Measurements from ENCODE around the gene DNER. TPM values are rescaled to one million over a fixed set of nuclear protein-coding genes. Genes with fewer than 3 reads are reported as not detected.

DNER gene
- total and polyA plus RNA-seq, 10 of the 15 experiments (the other 5 are each of a cell fraction or from before 2014, with no cell fraction given), result 0.04 to 0.08 (median 0.07) TPM; not detected in 7

DNA sequence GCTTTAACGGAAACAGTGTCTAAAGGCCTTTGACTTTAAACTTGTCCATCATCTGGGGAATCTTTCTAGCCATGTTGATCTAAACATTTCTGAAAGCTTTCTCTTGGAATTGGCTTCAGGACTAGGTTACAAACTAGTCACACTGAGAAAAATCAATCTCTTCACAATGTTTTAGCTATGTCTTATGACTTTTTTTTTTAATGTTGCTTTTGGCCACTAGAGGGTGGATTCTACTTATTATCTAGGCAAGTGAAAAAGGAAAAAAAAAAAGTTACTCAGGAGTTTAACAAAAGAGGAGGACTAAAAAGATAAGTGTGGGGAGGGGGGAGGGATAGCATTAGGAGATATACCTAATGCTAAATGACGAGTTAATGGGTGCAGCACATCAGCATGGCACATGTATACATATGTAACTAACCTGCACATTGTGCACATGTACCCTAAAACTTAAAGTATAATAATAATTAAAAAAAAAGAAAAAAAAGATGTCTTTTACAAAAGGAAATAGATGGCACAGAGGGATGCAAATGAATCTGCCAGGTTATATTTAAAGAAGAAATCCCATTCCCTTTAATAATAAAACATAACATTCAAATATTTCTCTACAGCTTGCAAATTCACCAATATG is 282.9 kb downstream of the DNER start:
- H3K27me3 ChIP-seq (replicated peaks in 1 of 2; ENCODE audit: control insufficient read depth in 2 of 2, insufficient read depth in 2 of 2, low read length in 1 of 2), result no peaks in the 10 kb centered on the region
- FAIRE-seq (no peak), ATAC-seq (no peak), DNase-seq (ENCODE audit: low read depth, low spot score) (no peak)
- no peaks in the 10 kb centered on the region for H3K9me3 ChIP-seq (replicated peaks; ENCODE audit: control insufficient read depth, insufficient read depth, low read length)
- no peak overlapping the region for H2AFZ ChIP-seq (ENCODE audit: control insufficient read depth, low read depth, low read length)
- in situ Hi-C loops (cut with MboI), result no loop called here
- H3K4me1 ChIP-seq (ENCODE audit: control insufficient read depth, insufficient read depth, low read length), result no peaks in the 10 kb centered on the region
- no peak overlapping the region for H3K27ac ChIP-seq (ENCODE audit: control insufficient read depth, insufficient read depth)
- no peaks in the 10 kb centered on the region for H3K36me3 ChIP-seq (ENCODE audit: control insufficient read depth in 2 of 2, insufficient read depth in 2 of 2, low read length in 1 of 2)
- TF ChIP-seq RAD21 (IDR thresholded peaks at IDR 0.05; ENCODE audit: insufficient read depth, low read depth, low read length) (peak; percentile 33), RELA (IDR thresholded peaks at IDR 0.05; ENCODE audit: borderline replicate concordance, partially characterized antibody) (no peak), RCOR1 (conservative IDR thresholded peaks at IDR 0.05; ENCODE audit: low read depth, low read length) (no peak), ZNF207 (IDR thresholded peaks at IDR 0.05; ENCODE audit: borderline replicate concordance) (no peak)
- TF ChIP-seq, protein P1, sequence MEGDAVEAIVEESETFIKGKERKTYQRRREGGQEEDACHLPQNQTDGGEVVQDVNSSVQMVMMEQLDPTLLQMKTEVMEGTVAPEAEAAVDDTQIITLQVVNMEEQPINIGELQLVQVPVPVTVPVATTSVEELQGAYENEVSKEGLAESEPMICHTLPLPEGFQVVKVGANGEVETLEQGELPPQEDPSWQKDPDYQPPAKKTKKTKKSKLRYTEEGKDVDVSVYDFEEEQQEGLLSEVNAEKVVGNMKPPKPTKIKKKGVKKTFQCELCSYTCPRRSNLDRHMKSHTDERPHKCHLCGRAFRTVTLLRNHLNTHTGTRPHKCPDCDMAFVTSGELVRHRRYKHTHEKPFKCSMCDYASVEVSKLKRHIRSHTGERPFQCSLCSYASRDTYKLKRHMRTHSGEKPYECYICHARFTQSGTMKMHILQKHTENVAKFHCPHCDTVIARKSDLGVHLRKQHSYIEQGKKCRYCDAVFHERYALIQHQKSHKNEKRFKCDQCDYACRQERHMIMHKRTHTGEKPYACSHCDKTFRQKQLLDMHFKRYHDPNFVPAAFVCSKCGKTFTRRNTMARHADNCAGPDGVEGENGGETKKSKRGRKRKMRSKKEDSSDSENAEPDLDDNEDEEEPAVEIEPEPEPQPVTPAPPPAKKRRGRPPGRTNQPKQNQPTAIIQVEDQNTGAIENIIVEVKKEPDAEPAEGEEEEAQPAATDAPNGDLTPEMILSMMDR (IDR thresholded peaks at IDR 0.05 in 2 of 3, conservative IDR thresholded peaks at IDR 0.05 in 1 of 3; ENCODE audit: control insufficient read depth in 2 of 3, extremely low read depth in 1 of 3, insufficient read depth in 1 of 3, low read depth in 3 of 3, low read length in 3 of 3), result peak in 2 of 3 experiments; percentile 29 to 30; a peak in 4 of 6 replicates
- intact Hi-C loops (cut with micrococcal nuclease; ENCODE audit: unreplicated experiment), result loop anchor here (1.0 kb wide), 2 partner anchors 156 to 285 kb away; no protein-coding TSS in a partner anchor
- ChIA-PET RAD21 (ENCODE audit: unreplicated experiment) (interaction anchor here (1.0 kb wide), 1 partner anchor 156 kb away, joined by 3 read pairs; no protein-coding TSS in a partner anchor), SMC1A (ENCODE audit: uncharacterized antibody, unreplicated experiment) (interaction anchor here (1.0 kb wide), 1 partner anchor 155 kb away, joined by 8 read pairs; no protein-coding TSS in a partner anchor), POLR2A (no interaction called here), CTCF (interaction anchor here (0.6 kb wide), 2 partner anchors 156 to 285 kb away, joined by 4 to 6 read pairs; no protein-coding TSS in a partner anchor)
- BruUV-seq (replicated peaks), result no TSS peak
- no peak overlapping the region for H3K9ac ChIP-seq (ENCODE audit: control insufficient read depth, insufficient read depth, low read length)
- no peaks in the 10 kb centered on the region for H4K20me1 ChIP-seq (ENCODE audit: control insufficient read depth, insufficient read depth)
- WGBS (ENCODE audit: insufficient coverage, insufficient replicate concordance, low lambda C conversion rate, missing lambda C conversion rate), result 32% methylated on average over 2 of the region's 2 CpGs
- no peaks in the 10 kb centered on the region for H3K79me2 ChIP-seq (ENCODE audit: control insufficient read depth, insufficient read depth, low read length)
- H3K4me3 ChIP-seq, result no peak overlapping the region
- H3K4me2 ChIP-seq (ENCODE audit: control insufficient read depth, insufficient read depth), result no peak overlapping the region
